SH-SY5Y (cell line): ENCODE results near the gene OS9.

ENCODE experiments used
- GATA2 ChIP-seq: IDR thresholded peaks from 2 replicates; pipeline ENCODE4 v1.6.1; 2011; ENCODE audit warnings: mild to moderate bottlenecking, low read depth, low read length
- GATA3 ChIP-seq: IDR thresholded peaks from 2 replicates; pipeline ENCODE4 v1.6.1; 2011; ENCODE audit warnings: low read depth, mild to moderate bottlenecking, low read length, moderate library complexity

- TF ChIP-seq GATA2 (no peak), GATA3 (no peak)
Observed at GRCh38 chr12:57750561-57751431, 56.9 kb downstream of the OS9 start.
